OCI-LY1 (cell line): ENCODE measurements around the gene C13orf46.

Experiments
- H2AFZ ChIP-seq: fragments of 200-600 bp; sonication (generic), shearing (Covaris generic); 2 replicates; pipeline ENCODE4 v1.6.0; 2014; ENCODE audit warnings: antibody characterized with exemption, mild to moderate bottlenecking, low read length
- H3F3A ChIP-seq: fragments of 200-600 bp; sonication (generic), shearing (Covaris generic); 2 replicates; pipeline ENCODE4 v1.6.0; 2014; ENCODE audit warnings: mild to moderate bottlenecking, antibody characterized with exemption, low read length, moderate library complexity; ENCODE audit not compliant: insufficient read depth
- H3K27ac ChIP-seq: fragments of 200-600 bp; sonication (generic); 2 replicates; pipeline ENCODE4 v1.5.1; 2014; ENCODE audit warnings: low read length, mixed run types, mild to moderate bottlenecking, low read depth; ENCODE audit not compliant: poor library complexity, severe bottlenecking
- H3K27me3 ChIP-seq: fragments of 200-600 bp; sonication (generic); 2 replicates; pipeline ENCODE4 v1.6.0; 2014; ENCODE audit warnings: antibody characterized with exemption, mild to moderate bottlenecking, low read length, moderate library complexity; ENCODE audit not compliant: insufficient read depth
- H3K36me3 ChIP-seq: fragments of 200-600 bp; sonication (generic); 2 replicates; pipeline ENCODE4 v1.6.1; 2014; ENCODE audit warnings: mild to moderate bottlenecking, antibody characterized with exemption, low read length, moderate library complexity, mixed read lengths; ENCODE audit not compliant: insufficient read depth
- H3K4me1 ChIP-seq: fragments of 200-600 bp; sonication (generic); 2 replicates; pipeline ENCODE4 v1.5.1; 2014; ENCODE audit warnings: mild to moderate bottlenecking, low read length, moderate library complexity; ENCODE audit not compliant: insufficient read depth, severe bottlenecking
- H3K4me2 ChIP-seq: fragments of 200-600 bp; sonication (generic), shearing (Covaris generic); 2 replicates; pipeline ENCODE4 v1.6.1; 2014; ENCODE audit warnings: low read length
- H3K4me3 ChIP-seq: fragments of 200-600 bp; sonication (generic); 2 replicates; pipeline ENCODE4 v1.5.1; 2014; ENCODE audit warnings: low read length, low read depth, mild to moderate bottlenecking, mixed read lengths; ENCODE audit not compliant: poor library complexity, severe bottlenecking
- H3K79me2 ChIP-seq: fragments of 200-600 bp; shearing (Covaris generic); 2 replicates; pipeline ENCODE4 v1.6.1; 2016; ENCODE audit warnings: mixed run types, low read length, mixed read lengths; ENCODE audit not compliant: insufficient read depth
- H3K9ac ChIP-seq: fragments of 200-600 bp; sonication (generic), shearing (Covaris generic); 2 replicates; pipeline ENCODE4 v1.6.1; 2014; ENCODE audit warnings: mild to moderate bottlenecking, low read length, mixed read lengths
- H3K9me2 ChIP-seq: fragments of 200-600 bp; sonication (generic), shearing (Covaris generic); 2 replicates; pipeline ENCODE4 v1.6.1; 2014; ENCODE audit warnings: low read depth, mild to moderate bottlenecking, low read length, mixed read lengths
- H3K9me3 ChIP-seq: fragments of 200-600 bp; shearing (Covaris generic); 2 replicates; pipeline ENCODE4 v1.6.1; 2014; ENCODE audit warnings: low read length, mixed read lengths
- H4K20me1 ChIP-seq: fragments of 200-600 bp; sonication (generic), shearing (Covaris generic); 2 replicates; pipeline ENCODE4 v1.6.0; 2016; ENCODE audit warnings: mild to moderate bottlenecking, low read length; ENCODE audit not compliant: insufficient read depth
- EZH2 ChIP-seq: fragments of 200-600 bp; sonication (generic), shearing (Covaris generic); IDR thresholded peaks from 2 replicates; pipeline ENCODE4 v1.8.0; 2017; ENCODE audit warnings: borderline replicate concordance, mixed run types, mild to moderate bottlenecking, antibody characterized with exemption, low read length, moderate library complexity, mixed read lengths
- TF ChIP-seq, protein P1 (sequence below): fragments of 200-600 bp; sonication (generic), shearing (Covaris generic); IDR thresholded peaks from 2 replicates; pipeline ENCODE4 v1.5.1; 2017; ENCODE audit warnings: mild to moderate bottlenecking, antibody characterized with exemption, low read length, moderate library complexity, mixed read lengths

The C13orf46 gene

DNA sequence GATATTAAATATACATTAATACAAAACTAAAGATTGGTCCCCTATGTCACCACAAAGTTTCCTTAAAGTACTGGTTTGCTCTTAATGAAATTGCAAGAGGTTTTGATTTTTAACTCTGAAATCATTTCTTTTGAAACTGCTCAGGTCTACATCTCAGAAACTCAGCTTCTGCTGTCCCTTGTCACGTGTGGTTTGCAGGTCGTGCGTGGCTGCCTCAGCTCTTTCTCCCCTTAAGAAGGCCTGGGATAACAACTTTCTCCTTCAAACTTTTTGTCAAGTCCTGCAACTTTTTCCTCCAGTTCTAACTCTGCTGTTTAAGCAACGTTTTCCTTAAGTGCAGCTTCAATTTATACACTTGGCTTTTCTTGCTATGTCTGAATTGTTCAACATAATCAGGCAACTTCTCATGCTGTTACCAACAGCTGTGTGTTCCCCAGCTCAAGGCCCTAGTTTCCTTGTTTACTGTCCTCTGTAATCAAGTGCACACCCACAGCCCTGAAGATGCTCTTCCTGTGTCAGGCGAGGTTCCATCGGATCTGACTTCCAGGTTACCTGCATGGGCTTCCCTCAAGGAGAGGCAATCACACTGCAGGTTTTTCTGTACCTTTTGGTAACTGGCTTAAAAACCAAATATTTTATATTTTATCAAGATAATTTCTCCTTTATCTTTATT lies 13.5 kb downstream of the C13orf46 start:
- H3K79me2 ChIP-seq, result no peaks in the 10 kb centered on the region
- no peak overlapping the region for H3K9ac ChIP-seq
- peaks cover 6% of the 10 kb centered on the region; the same call in 1 of the 2 replicates for H3K27me3 ChIP-seq
- TF ChIP-seq, protein P1, sequence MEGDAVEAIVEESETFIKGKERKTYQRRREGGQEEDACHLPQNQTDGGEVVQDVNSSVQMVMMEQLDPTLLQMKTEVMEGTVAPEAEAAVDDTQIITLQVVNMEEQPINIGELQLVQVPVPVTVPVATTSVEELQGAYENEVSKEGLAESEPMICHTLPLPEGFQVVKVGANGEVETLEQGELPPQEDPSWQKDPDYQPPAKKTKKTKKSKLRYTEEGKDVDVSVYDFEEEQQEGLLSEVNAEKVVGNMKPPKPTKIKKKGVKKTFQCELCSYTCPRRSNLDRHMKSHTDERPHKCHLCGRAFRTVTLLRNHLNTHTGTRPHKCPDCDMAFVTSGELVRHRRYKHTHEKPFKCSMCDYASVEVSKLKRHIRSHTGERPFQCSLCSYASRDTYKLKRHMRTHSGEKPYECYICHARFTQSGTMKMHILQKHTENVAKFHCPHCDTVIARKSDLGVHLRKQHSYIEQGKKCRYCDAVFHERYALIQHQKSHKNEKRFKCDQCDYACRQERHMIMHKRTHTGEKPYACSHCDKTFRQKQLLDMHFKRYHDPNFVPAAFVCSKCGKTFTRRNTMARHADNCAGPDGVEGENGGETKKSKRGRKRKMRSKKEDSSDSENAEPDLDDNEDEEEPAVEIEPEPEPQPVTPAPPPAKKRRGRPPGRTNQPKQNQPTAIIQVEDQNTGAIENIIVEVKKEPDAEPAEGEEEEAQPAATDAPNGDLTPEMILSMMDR, result no peak
- no peak for TF ChIP-seq EZH2
- no peak overlapping the region for H3K4me3 ChIP-seq
- H3K27ac ChIP-seq, result no peak overlapping the region
- no peaks in the 10 kb centered on the region; the same call in 1 of the 2 replicates for H3K36me3 ChIP-seq
- no peaks in the 10 kb centered on the region for H3K9me2 ChIP-seq
- H3F3A ChIP-seq, result no peaks in the 10 kb centered on the region
- H4K20me1 ChIP-seq, result no peaks in the 10 kb centered on the region
- H3K4me2 ChIP-seq, result no peak overlapping the region
- peaks cover 24% of the 10 kb centered on the region for H3K9me3 ChIP-seq
- H3K4me1 ChIP-seq, result no peaks in the 10 kb centered on the region
- H2AFZ ChIP-seq, result no peak overlapping the region

DNA sequence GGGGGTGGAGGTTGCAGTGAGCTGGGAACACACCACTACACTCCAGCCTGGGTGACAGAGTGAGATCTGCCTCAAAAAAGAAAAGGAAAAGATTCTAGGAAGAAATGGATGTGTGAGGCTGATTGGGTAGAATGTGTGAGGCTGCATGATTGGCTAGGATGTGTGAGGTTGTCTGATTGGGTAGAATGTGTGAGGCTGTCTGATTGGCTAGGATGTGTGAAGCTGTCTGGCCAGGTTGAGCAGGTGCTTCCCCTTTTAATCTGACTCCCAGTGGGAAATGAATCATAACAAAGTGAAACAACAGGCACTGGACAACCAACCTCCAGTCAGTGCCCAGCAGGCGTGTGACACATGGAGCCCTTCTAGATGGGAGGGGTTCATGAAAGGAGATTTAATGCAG lies 14.7 kb downstream of the C13orf46 start:
- Histone ChIP-seq H3K79me2 (no peaks in the 10 kb centered on the region), H3K4me3 (no peak overlapping the region), H3K27ac (no peak overlapping the region), H3K9me2 (no peaks in the 10 kb centered on the region), H4K20me1 (no peaks in the 10 kb centered on the region), H3K27me3 (peaks cover under 1% of the 10 kb centered on the region; the same call in 1 of the 2 replicates), H3K4me1 (no peaks in the 10 kb centered on the region), H2AFZ (no peak overlapping the region), H3K4me2 (no peak overlapping the region), H3K36me3 (no peaks in the 10 kb centered on the region; the same call in 1 of the 2 replicates), H3K9me3 (peaks cover 24% of the 10 kb centered on the region), H3K9ac (no peak overlapping the region), H3F3A (no peaks in the 10 kb centered on the region)
- no peak for TF ChIP-seq EZH2
- TF ChIP-seq, protein P1, result no peak

DNA sequence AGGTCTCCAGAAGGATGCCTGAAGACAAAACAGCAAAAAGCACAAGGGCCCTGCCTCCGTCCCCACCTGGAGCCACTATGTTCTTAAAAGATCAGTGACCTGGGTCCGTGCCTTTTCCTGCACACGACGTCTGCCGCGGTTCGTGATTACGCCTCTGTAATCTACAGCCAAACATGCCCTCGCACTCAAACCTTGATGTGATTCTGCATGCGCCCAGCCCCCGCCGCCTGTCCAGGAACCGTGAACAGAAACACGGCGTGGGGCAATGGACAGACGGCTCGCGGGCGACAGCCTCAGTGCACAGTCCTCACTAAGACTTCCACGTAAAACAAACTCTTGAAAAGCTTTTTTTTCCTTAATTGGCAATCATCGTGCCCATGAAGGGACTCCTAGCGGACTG lies 15.5 kb downstream of the C13orf46 start:
- Histone ChIP-seq H3F3A (no peaks in the 10 kb centered on the region), H4K20me1 (no peaks in the 10 kb centered on the region), H3K4me2 (no peak overlapping the region), H3K27ac (no peak overlapping the region), H3K9me3 (peaks cover 24% of the 10 kb centered on the region), H3K27me3 (no peaks in the 10 kb centered on the region; the same call in 1 of the 2 replicates), H2AFZ (no peak overlapping the region), H3K9me2 (no peaks in the 10 kb centered on the region), H3K4me1 (no peaks in the 10 kb centered on the region), H3K4me3 (no peak overlapping the region), H3K79me2 (no peaks in the 10 kb centered on the region), H3K36me3 (no peaks in the 10 kb centered on the region; the same call in 1 of the 2 replicates), H3K9ac (no peak overlapping the region)
- TF ChIP-seq, protein P1, result no peak
- no peak for TF ChIP-seq EZH2
